Measurements from ENCODE around the gene AK4. TPM values are rescaled to one million over a fixed set of nuclear protein-coding genes. Genes with fewer than 3 reads are reported as not detected.

AK4 gene
- total RNA-seq, 1 donor from 2014 or later, result 10.5 TPM

GRCh38 chr1:65193129-65193695 is 45.2 kb downstream of the AK4 start:
- Mint-ChIP-seq H3K9me3 (no peaks in the 10 kb centered on the region), H3K27ac (ENCODE audit: unreplicated experiment) (no peak overlapping the region), H3K27me3 (ENCODE audit: low read depth) (no peaks in the 10 kb centered on the region), H3K4me3 (no peak overlapping the region), H3K4me1 (peaks cover 5% of the 10 kb centered on the region), H3K36me3 (ENCODE audit: low read depth) (no peaks in the 10 kb centered on the region)
- DNase-seq (ENCODE audit: low read depth, low spot score), result no peak
- TF ChIP-seq CTCF (conservative IDR thresholded peaks at IDR 0.05), result no peak

- Mint-ChIP-seq H3K9me3 (no peaks in the 10 kb centered on the region), H3K4me3 (no peak overlapping the region), H3K27ac (ENCODE audit: unreplicated experiment) (peak overlapping the region; percentile 5), H3K27me3 (ENCODE audit: low read depth) (no peaks in the 10 kb centered on the region), H3K4me1 (no peaks in the 10 kb centered on the region), H3K36me3 (ENCODE audit: low read depth) (no peaks in the 10 kb centered on the region)
- no peak for TF ChIP-seq CTCF (conservative IDR thresholded peaks at IDR 0.05)
- DNase-seq (ENCODE audit: low read depth, low spot score), result no peak
Observed at GRCh38 chr1:65195495-65196417, 47.8 kb downstream of the AK4 start.

- no peak for DNase-seq (ENCODE audit: low read depth, low spot score)
- H3K27ac Mint-ChIP-seq (ENCODE audit: unreplicated experiment), result no peak overlapping the region
- no peak overlapping the region for H3K4me3 Mint-ChIP-seq
- H3K4me1 Mint-ChIP-seq, result no peaks in the 10 kb centered on the region
- no peaks in the 10 kb centered on the region for H3K36me3 Mint-ChIP-seq (ENCODE audit: low read depth)
- H3K9me3 Mint-ChIP-seq, result no peaks in the 10 kb centered on the region
- H3K27me3 Mint-ChIP-seq (ENCODE audit: low read depth), result no peaks in the 10 kb centered on the region
- TF ChIP-seq CTCF (conservative IDR thresholded peaks at IDR 0.05), result no peak
Observed at GRCh38 chr1:65196926-65197325, 48.9 kb downstream of the AK4 start.

GRCh38 chr1:65197636-65198035 is 49.6 kb downstream of the AK4 start:
- H3K4me3 Mint-ChIP-seq, result no peak overlapping the region
- TF ChIP-seq CTCF (conservative IDR thresholded peaks at IDR 0.05), result no peak
- H3K36me3 Mint-ChIP-seq (ENCODE audit: low read depth), result no peaks in the 10 kb centered on the region
- no peaks in the 10 kb centered on the region for H3K9me3 Mint-ChIP-seq
- H3K27me3 Mint-ChIP-seq (ENCODE audit: low read depth), result no peaks in the 10 kb centered on the region
- H3K4me1 Mint-ChIP-seq, result no peaks in the 10 kb centered on the region
- H3K27ac Mint-ChIP-seq (ENCODE audit: unreplicated experiment), result no peak overlapping the region
- DNase-seq (ENCODE audit: low read depth, low spot score), result no peak

- no peaks in the 10 kb centered on the region for H3K4me1 Mint-ChIP-seq
- no peaks in the 10 kb centered on the region for H3K36me3 Mint-ChIP-seq (ENCODE audit: low read depth)
- H3K9me3 Mint-ChIP-seq, result no peaks in the 10 kb centered on the region
- no peak overlapping the region for H3K4me3 Mint-ChIP-seq
- TF ChIP-seq CTCF (conservative IDR thresholded peaks at IDR 0.05), result no peak
- H3K27ac Mint-ChIP-seq (ENCODE audit: unreplicated experiment), result no peak overlapping the region
- H3K27me3 Mint-ChIP-seq (ENCODE audit: low read depth), result no peaks in the 10 kb centered on the region
- DNase-seq (ENCODE audit: low read depth, low spot score), result no peak
Observed at GRCh38 chr1:65198096-65198495, 50.1 kb downstream of the AK4 start.

Measured in neural crest cell (in vitro differentiated cells).